DOHH2 (cell line): ENCODE measurements around the gene TUBA8.

ENCODE experiments used
- EZH2phosphoT487 ChIP-seq: fragments of 200-600 bp; sonication (generic); IDR thresholded peaks from 2 replicates; pipeline ENCODE4 v1.6.1; 2017; ENCODE audit warnings: borderline replicate concordance, mild to moderate bottlenecking, antibody characterized with exemption, low read length, moderate library complexity, mixed read lengths
- TF ChIP-seq, protein P1 (sequence below): fragments of 200-600 bp; sonication (generic); IDR thresholded peaks from one replicate; pipeline ENCODE4 v1.5.1; 2014; ENCODE audit warnings: antibody characterized with exemption, mild to moderate bottlenecking, low read depth, low read length; ENCODE audit not compliant: poor library complexity, severe bottlenecking

DNA sequence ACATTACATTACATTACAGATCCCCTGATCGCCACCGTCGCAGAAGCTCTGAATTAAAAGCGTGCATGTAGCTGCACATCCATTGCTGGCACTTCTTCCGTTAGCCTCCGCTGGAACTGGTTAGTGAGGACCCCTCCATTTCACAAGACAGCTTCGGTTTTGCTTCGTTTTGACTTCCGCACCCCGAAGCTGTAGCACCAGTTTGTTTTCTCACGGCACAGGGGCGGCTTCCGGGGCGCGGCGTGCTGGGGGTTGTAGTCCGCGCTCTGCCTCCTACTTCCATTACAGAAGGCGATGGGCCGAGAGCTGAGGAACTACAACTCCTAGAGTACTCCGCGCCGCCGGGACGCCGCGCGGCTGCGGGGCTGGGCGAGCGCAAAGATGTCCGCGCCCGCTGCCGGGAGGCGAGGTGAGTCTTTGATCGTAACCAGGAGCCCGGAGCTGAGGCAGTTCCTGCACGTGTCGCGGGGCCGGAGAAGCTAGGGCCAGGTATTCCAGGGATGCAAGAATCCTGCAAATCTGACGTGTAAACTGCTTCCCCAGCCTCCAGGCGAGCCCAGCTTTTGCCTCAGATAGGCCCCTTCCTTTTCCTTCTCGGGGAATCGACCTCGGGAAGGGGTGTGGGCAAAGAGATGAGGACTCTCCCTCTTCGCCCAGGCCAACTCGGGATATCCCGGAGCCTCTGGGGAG, 32.8 kb upstream of the TUBA8 start, which contains the start of gene PEX26:
- TF ChIP-seq, protein P1, sequence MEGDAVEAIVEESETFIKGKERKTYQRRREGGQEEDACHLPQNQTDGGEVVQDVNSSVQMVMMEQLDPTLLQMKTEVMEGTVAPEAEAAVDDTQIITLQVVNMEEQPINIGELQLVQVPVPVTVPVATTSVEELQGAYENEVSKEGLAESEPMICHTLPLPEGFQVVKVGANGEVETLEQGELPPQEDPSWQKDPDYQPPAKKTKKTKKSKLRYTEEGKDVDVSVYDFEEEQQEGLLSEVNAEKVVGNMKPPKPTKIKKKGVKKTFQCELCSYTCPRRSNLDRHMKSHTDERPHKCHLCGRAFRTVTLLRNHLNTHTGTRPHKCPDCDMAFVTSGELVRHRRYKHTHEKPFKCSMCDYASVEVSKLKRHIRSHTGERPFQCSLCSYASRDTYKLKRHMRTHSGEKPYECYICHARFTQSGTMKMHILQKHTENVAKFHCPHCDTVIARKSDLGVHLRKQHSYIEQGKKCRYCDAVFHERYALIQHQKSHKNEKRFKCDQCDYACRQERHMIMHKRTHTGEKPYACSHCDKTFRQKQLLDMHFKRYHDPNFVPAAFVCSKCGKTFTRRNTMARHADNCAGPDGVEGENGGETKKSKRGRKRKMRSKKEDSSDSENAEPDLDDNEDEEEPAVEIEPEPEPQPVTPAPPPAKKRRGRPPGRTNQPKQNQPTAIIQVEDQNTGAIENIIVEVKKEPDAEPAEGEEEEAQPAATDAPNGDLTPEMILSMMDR = no peak
- no peak for TF ChIP-seq EZH2phosphoT487
